ENCODE measurements around the gene CRB1. TPM values are rescaled to one million over a fixed set of nuclear protein-coding genes. Genes with fewer than 3 reads are reported as not detected.

Gene CRB1
- total RNA-seq, 1 donor from 2014 or later, result 0.05 TPM

- intact Hi-C loops (cut with micrococcal nuclease), result no loop called here
- Histone ChIP-seq H3K36me3 (no peaks in the 10 kb centered on the region), H3K9me3 (replicated peaks) (no peaks in the 10 kb centered on the region), H3K27ac (replicated peaks) (no peak overlapping the region), H3K4me1 (peaks cover 10% of the 10 kb centered on the region), H3K4me3 (no peak overlapping the region), H3K27me3 (ENCODE audit: low read depth) (no peaks in the 10 kb centered on the region)
- peak; percentile 40 for TF ChIP-seq CTCF (IDR thresholded peaks at IDR 0.05; ENCODE audit: borderline replicate concordance)
- DNase-seq, result no peak
These were observed 251.8 kb downstream of the CRB1 start for GRCh38 chr1:197519741-197520334.

DNA sequence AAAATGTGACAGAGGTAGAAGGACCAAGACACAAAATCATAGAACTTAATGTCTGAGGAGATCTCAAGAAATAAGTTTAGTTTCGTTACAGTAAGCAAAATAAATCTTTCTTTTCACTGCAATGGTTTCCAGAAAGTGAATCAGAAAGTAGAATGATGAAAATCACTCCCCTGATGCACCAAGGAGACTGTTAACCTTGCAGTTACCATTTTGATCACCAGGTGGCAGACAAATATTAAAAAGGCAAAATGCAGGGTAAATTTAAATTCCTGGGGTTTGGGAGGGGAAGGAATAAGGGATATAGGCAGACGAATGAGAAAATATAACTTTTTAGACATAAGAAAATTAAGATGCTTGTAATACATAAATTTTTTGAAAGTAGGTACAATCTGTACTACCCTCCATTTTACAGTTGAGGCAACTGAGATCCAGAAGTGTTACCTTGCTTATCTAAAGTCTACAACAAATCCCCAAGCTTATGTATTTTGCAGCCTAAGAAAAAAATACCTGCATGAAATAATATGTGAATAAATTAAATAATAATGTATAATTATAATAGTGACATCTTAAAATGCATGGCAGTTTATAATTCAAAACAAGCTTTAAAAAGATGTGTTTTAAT lies 253.2 kb downstream of the CRB1 start:
- H3K27ac ChIP-seq (replicated peaks), result no peak overlapping the region
- peak; percentile 65 for TF ChIP-seq CTCF (IDR thresholded peaks at IDR 0.05; ENCODE audit: borderline replicate concordance)
- no peaks in the 10 kb centered on the region for H3K27me3 ChIP-seq (ENCODE audit: low read depth)
- no peaks in the 10 kb centered on the region for H3K36me3 ChIP-seq
- no peak overlapping the region for H3K4me3 ChIP-seq
- no peak for DNase-seq
- intact Hi-C loops (cut with micrococcal nuclease), result no loop called here
- peaks cover 10% of the 10 kb centered on the region for H3K4me1 ChIP-seq
- no peaks in the 10 kb centered on the region for H3K9me3 ChIP-seq (replicated peaks)

- H3K4me1 ChIP-seq, result no peaks in the 10 kb centered on the region
- no peaks in the 10 kb centered on the region for H3K36me3 ChIP-seq
- DNase-seq, result no peak
- H3K9me3 ChIP-seq (replicated peaks), result no peaks in the 10 kb centered on the region
- intact Hi-C loops (cut with micrococcal nuclease), result no loop called here
- H3K27me3 ChIP-seq (ENCODE audit: low read depth), result no peaks in the 10 kb centered on the region
- no peak overlapping the region for H3K27ac ChIP-seq (replicated peaks)
- no peak overlapping the region for H3K4me3 ChIP-seq
- peak; percentile 78 for TF ChIP-seq CTCF (IDR thresholded peaks at IDR 0.05; ENCODE audit: borderline replicate concordance)
These were observed 258.8 kb downstream of the CRB1 start for GRCh38 chr1:197526736-197527371.

Other genes with a start within 250 kb of the CRB1 start
- gene F13B, start 201.0 kb upstream of the CRB1 start, total RNA-seq, result not detected
- gene ASPM, start 121.6 kb upstream of the CRB1 start, total RNA-seq, result 0.44 TPM
- gene ZBTB41, start 67.0 kb upstream of the CRB1 start, total RNA-seq, result 9.5 TPM

Measured in left ventricle myocardium inferior (tissue), 1 donor.